ENCODE results near the gene OR2L2.
"Not testable (repeated sequence)": the region's sequence is repeated elsewhere in the genome, so short reads cannot be mapped to it uniquely, and the experiment has no call there.

Gene OR2L2

DNA sequence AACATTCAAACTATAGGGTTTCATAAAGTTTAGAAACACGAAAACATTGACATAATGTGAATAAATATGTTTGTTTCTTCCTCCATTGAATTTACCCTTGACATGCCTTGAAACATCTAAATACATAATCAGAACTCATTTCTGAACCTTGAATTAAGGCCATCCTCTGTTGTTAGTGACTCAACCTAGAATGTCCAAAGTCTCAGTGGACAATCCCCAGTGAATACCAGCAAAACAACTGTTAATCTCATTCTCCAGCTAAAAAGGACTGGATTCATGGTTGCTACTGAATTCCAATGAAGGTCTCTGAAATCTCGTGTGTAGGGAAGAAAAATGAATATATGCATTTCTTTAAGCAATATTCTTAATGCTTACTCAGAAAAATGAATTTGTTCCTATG is at the start of gene OR2L2:
Gene OR2L2, plus strand, starts transcription at position 301 of the 400 bp plus-strand sequence. CDS start 8,198 bp downstream, outside the sequence.
- DNase-seq (ENCODE audit: low read depth, low spot score), result no peak

DNA sequence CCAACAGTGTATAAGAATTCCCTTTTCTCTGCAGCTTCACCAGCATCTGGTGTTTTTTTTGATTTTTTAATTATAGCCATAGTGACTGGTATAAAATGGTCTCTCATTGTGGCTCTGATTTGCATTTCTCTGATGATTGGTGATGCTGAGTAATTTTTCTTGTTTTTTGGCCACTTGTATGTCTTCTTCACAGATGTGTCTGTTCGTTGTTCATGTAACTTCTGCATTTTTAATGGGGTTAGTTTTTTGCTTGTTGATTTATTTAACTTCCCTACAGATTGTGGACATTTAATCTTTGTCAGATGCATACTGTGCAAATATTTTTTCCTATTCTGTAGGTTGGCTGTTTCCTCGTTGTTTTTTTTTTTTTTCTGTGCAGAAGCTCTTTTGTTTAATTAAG is 36.9 kb upstream of the OR2L2 start:
- no peak for DNase-seq (ENCODE audit: low read depth, low spot score)

DNA sequence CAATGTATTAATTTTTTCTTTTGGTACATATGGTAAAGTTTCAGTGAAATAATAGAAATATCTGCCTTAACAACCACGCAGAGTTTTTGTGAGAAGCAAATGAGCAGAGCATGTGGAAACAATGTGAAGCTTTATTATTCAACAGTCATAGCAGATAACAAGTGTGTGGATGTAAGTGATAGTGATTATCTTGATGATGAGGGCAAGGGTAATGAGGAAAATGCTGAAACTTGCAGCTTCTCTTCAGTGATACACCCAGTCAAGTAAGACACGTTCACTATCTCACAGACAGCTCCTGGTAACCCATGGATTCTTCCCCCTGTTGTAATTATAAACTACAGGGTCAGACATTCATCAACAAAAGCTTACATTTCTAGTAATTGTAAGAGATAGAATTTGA is 31.1 kb upstream of the OR2L2 start:
- no peak for DNase-seq (ENCODE audit: low read depth, low spot score)

DNA sequence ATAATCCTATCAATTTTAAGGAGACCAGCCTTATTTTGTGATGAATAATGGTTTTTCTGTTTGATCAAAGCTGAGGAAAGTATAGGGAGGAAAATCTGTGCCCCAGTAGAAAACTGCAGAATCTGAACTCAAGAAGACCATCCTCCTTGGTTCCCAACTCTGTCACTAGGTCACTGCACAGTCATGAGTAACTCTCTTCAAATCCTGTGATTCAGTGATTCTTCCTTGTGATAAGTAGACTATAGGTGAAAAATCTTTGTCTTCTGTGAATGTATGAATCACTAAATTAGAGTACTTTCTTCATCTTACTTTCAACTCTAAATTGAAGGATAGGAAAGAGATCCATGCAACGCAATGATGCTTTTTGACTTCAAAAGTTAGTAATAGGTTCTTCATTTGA is 29.7 kb upstream of the OR2L2 start:
- DNase-seq (ENCODE audit: low read depth, low spot score), result no peak

DNA sequence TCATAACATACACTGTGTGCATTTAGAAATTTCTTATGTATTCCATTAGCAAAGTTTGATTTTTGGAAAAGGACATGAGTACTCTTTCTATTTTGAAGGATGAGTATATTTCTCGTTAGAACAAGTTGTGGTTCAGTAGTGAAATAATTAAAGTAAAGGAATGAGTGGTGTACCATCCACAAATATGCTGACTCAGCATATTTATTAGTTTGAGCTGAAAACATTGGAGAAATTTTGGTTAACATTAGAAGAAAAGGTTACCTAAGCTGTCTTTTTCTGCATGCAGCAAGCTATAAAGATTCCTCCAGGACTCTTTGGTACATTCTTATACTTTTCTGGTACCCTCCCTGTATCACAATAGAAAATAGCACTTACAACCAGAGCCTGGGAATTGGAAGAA is 22.1 kb upstream of the OR2L2 start:
- DNase-seq (ENCODE audit: low read depth, low spot score), result no peak

- no peak for DNase-seq (ENCODE audit: low read depth, low spot score)
These were observed 20.2 kb upstream of the OR2L2 start for GRCh38 chr1:248009681-248010080.

- DNase-seq (ENCODE audit: low read depth, low spot score), result no peak
These were observed 16.6 kb upstream of the OR2L2 start, which contains the start of gene OR2L5 for GRCh38 chr1:248013229-248013710. Gene OR2L5 (plus strand): TSS chr1:248013660. CDS start chr1:248021948, 8,288 bp downstream.

GRCh38 chr1:248015803-248016202 is 14.1 kb upstream of the OR2L2 start:
- DNase-seq (ENCODE audit: low read depth, low spot score), result no peak

GRCh38 chr1:248045209-248045608 is 15.3 kb downstream of the OR2L2 start:
- DNase-seq (ENCODE audit: low read depth, low spot score), result no peak

DNA sequence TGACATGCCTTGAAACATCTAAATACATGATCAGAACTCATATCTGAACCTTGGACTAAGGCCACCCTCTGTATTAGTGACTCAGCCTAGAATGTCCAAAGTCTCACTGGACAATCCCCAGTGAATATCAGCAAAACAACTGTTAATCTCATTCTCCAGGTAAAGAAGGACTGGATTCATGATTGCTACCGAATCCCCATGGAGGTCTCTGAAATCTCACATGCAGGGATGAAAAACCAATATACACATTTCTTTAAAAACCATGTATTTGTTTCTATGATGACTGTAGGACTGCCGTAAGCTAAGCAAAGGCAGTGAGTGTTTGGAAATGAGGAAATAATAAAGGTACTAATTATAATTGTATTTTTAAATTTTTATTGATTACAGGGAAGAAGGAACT is 16.7 kb downstream of the OR2L2 start, which contains the start of gene OR2L3:
Gene OR2L3, plus strand, starts transcription at position 301 of the 400 bp plus-strand sequence. CDS start 13,846 bp downstream, outside the sequence.
- DNase-seq (ENCODE audit: low read depth, low spot score), result no peak

DNA sequence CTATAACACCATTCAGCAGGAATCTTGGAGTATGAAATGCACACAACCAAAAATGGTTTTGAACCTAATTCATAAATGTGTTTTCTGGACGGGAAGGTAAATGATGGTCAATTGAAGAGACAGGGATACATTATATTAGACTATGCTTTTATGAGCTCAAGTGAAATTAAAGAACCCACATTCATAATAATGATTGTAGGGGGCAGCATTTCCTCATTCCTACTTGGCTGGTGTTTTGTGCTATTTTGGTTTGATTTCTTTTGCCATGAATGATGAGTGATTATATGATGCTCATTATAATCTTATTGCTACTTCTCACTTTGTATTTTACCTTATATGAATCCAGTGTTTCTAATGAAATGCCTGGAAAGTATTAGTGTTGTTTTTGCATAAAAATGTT is 17.1 kb downstream of the OR2L2 start:
- no peak for DNase-seq (ENCODE audit: low read depth, low spot score)

DNA sequence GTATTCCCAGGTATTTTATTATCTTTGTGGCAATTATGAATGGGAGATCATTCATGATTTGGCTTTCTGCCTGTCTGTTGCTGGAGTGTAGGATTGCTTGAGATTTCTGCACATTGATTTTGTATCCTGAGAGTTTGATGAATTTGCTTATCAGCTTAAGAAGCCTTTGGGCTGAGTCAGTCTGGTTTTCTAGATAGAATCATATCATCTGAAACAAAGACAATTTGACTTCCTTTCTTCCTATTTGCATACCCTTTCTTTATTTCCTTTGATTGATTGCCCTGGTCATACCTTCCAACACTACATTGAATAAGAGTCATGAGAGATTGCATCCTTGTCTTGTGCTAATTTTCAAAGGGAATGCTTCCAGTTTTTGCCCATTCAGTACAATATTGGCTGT is 24.8 kb downstream of the OR2L2 start:
- no peak for DNase-seq (ENCODE audit: low read depth, low spot score)

DNA sequence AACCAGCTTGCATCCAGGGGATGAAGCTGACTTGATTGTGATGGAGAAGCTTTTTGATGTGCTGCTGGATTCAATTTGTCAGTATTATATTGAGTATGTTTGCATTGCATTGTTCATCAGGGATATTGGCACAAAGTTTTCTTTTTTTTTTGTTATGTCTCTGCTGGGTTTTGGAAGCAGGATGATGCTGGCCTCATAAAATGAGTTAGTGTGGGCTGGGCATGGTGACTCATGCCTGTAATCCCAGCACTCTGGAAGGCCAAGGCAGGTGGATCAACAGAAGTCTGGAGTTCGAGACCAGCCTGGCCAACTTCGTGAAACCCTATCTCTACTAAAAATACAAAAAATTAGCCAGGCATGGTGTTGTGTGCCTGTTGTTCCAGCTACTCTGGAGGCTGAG is 25.4 kb downstream of the OR2L2 start:
- no peak for DNase-seq (ENCODE audit: low read depth, low spot score)

DNA sequence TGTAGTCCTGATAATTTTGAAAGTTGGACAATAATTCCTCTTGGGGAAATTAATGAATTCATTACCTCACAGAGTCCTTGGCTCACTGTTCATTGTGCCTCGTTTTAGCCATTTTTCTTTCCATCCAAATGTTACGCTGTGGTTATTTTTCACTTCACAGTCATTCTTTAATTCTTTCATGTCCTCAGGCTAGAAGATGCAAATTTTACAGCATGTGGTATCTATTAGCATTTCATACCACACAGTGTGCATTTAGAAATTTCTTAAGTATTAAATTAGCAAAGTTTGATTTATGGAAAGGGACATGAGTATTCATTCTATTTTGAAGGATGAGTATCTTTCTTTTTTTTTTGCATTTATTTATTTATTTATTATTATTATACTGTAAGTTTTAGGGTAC is 35.2 kb downstream of the OR2L2 start:
- DNase-seq (ENCODE audit: low read depth, low spot score), result no peak

- DNase-seq (ENCODE audit: low read depth, low spot score), result no peak
These were observed 35.7 kb downstream of the OR2L2 start for GRCh38 chr1:248065604-248066003.

DNA sequence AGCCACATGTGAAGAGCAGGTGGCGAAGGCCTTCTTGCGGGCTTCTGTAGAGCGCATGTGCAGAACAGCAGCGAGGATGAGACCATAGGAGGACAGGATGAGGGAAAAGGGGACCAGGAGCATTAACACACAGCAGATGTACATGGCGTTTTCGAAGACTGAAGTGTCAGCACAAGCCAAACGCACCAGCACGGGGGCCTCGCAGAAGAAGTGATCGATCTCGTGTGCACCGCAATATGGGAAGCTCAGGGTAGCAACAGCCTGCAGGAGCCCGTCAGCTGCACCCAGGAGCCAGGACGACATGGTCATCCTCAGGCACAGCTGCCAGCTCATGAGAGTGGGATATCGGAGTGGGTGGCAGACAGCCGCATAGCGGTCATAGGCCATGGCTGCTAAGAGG is 54.0 kb downstream of the OR2L2 start:
- not testable (repeated sequence) for DNase-seq (ENCODE audit: low read depth, low spot score)
